Lower lobe of right lung (tissue), 2 donors: ENCODE data around the gene PTPRN2. TPM values are rescaled to one million over a fixed set of nuclear protein-coding genes. Genes with fewer than 3 reads are reported as not detected.

Source experiments
- ATAC-seq, 2 donors: fragments of 200-7000 bp; cut with Tn5 transposase; one replicate each; pipeline ENCODE4 v1.9.1; 2020 to 2022; ENCODE audit warnings: mild to moderate bottlenecking in 2 of 2, moderate library complexity in 2 of 2
- DNase-seq: peaks from one replicate; pipeline ENCODE4 v3.0.0-alpha.2; 2020
- H3K27ac ChIP-seq: fragments of 200-600 bp; one replicate; pipeline ENCODE4 v1.8.0; 2022
- H3K27me3 ChIP-seq: fragments of 200-600 bp; one replicate; pipeline ENCODE4 v1.8.0; 2022; ENCODE audit warnings: low read depth
- H3K36me3 ChIP-seq: fragments of 200-600 bp; one replicate; pipeline ENCODE4 v1.8.0; 2022; ENCODE audit warnings: mild to moderate bottlenecking
- H3K4me1 ChIP-seq: fragments of 200-600 bp; one replicate; pipeline ENCODE4 v1.8.0; 2022
- H3K4me3 ChIP-seq: fragments of 200-600 bp; one replicate; pipeline ENCODE4 v1.8.0; 2022; ENCODE audit warnings: mild to moderate bottlenecking
- H3K9me3 ChIP-seq: fragments of 200-600 bp; one replicate; pipeline ENCODE4 v1.8.0; 2022
- CTCF ChIP-seq: fragments of 200-600 bp; IDR thresholded peaks from one replicate; pipeline ENCODE4 v1.8.0; 2022; ENCODE audit warnings: antibody characterized with exemption, mild to moderate bottlenecking
- intact Hi-C: fragments of 100-400 bp; cut with DNase I; formaldehyde crosslinking; loops from one replicate; pipeline ENCODE4 v1.11.0; 2022
- total RNA-seq: library from RNA; stranded (reverse); fragmentation: NEBNext Ultra II Directional; extraction: Animal tissue kit (Norgen Biotek cat#: 25700); gene quantifications from one replicate; pipeline ENCODE4 v1.2.1, GENCODE V29; 2021
- donor health status: DM: no; HTN: yes; CAD: no; lungs with severe emphysema.

The PTPRN2 gene
- total RNA-seq, 1 donor from 2014 or later: 6.8 TPM

GRCh38 chr7:157991351-157991750 is 596.3 kb downstream of the PTPRN2 start:
- ATAC-seq: peak; percentile 12 to 51
- Histone ChIP-seq H3K27ac (no peak overlapping the region), H3K27me3 (no peaks in the 10 kb centered on the region), H3K36me3 (no peaks in the 10 kb centered on the region), H3K9me3 (peaks cover 6% of the 10 kb centered on the region), H3K4me1 (no peaks in the 10 kb centered on the region), H3K4me3 (no peak overlapping the region)
- DNase-seq: no peak
- intact Hi-C loops: no loop called here
- TF ChIP-seq CTCF: no peak

GRCh38 chr7:157990881-157991250 is 596.8 kb downstream of the PTPRN2 start:
- no peaks in the 10 kb centered on the region for H3K36me3 ChIP-seq
- no peak overlapping the region for H3K27ac ChIP-seq
- intact Hi-C loops: no loop called here
- H3K9me3 ChIP-seq: peaks cover 4% of the 10 kb centered on the region
- DNase-seq (no peak), ATAC-seq (no peak)
- H3K4me3 ChIP-seq: no peak overlapping the region
- no peaks in the 10 kb centered on the region for H3K4me1 ChIP-seq
- no peaks in the 10 kb centered on the region for H3K27me3 ChIP-seq
- TF ChIP-seq CTCF: no peak

GRCh38 chr7:157990226-157990880 is 597.3 kb downstream of the PTPRN2 start:
- H3K4me1 ChIP-seq: no peaks in the 10 kb centered on the region
- ATAC-seq: no peak
- H3K27ac ChIP-seq: no peak overlapping the region
- H3K27me3 ChIP-seq: no peaks in the 10 kb centered on the region
- H3K9me3 ChIP-seq: no peaks in the 10 kb centered on the region
- TF ChIP-seq CTCF: no peak
- H3K36me3 ChIP-seq: no peaks in the 10 kb centered on the region
- H3K4me3 ChIP-seq: no peak overlapping the region
- intact Hi-C loops: no loop called here
- no peak for DNase-seq

GRCh38 chr7:157989589-157989988 is 598.0 kb downstream of the PTPRN2 start:
- H3K4me3 ChIP-seq: no peak overlapping the region
- intact Hi-C loops: no loop called here
- no peak for ATAC-seq
- H3K36me3 ChIP-seq: no peaks in the 10 kb centered on the region
- no peak overlapping the region for H3K27ac ChIP-seq
- H3K4me1 ChIP-seq: no peaks in the 10 kb centered on the region
- no peaks in the 10 kb centered on the region for H3K9me3 ChIP-seq
- no peak for DNase-seq
- H3K27me3 ChIP-seq: no peaks in the 10 kb centered on the region
- TF ChIP-seq CTCF: no peak

GRCh38 chr7:157987906-157988305 is 599.7 kb downstream of the PTPRN2 start:
- intact Hi-C loops: no loop called here
- no peak overlapping the region for H3K4me3 ChIP-seq
- H3K27ac ChIP-seq: no peak overlapping the region
- ATAC-seq (no peak), DNase-seq (no peak)
- no peaks in the 10 kb centered on the region for H3K9me3 ChIP-seq
- no peaks in the 10 kb centered on the region for H3K4me1 ChIP-seq
- no peaks in the 10 kb centered on the region for H3K27me3 ChIP-seq
- no peaks in the 10 kb centered on the region for H3K36me3 ChIP-seq
- no peak for TF ChIP-seq CTCF

GRCh38 chr7:157986051-157986450 is 601.6 kb downstream of the PTPRN2 start:
- no peak for TF ChIP-seq CTCF
- Histone ChIP-seq H3K36me3 (no peaks in the 10 kb centered on the region), H3K27me3 (no peaks in the 10 kb centered on the region), H3K4me1 (no peaks in the 10 kb centered on the region), H3K4me3 (no peak overlapping the region), H3K9me3 (no peaks in the 10 kb centered on the region), H3K27ac (no peak overlapping the region)
- DNase-seq: no peak
- no peak for ATAC-seq
- intact Hi-C loops: no loop called here
